NT2/D1 (cell line): ENCODE measurements around the gene OAT.

Experiments
- DNase-seq: peaks from one replicate; pipeline ENCODE4 v3.0.0-alpha.2; 2011; ENCODE audit warnings: low read depth, low spot score
- H3K27me3 ChIP-seq: 2 replicates; pipeline ENCODE4 v1.6.0; 2011; ENCODE audit warnings: mild to moderate bottlenecking; ENCODE audit not compliant: insufficient read length, insufficient read depth
- H3K36me3 ChIP-seq: 2 replicates; pipeline ENCODE4 v1.6.1; 2011; ENCODE audit warnings: mild to moderate bottlenecking, low read length, mixed read lengths; ENCODE audit not compliant: insufficient read depth, insufficient read length
- H3K4me1 ChIP-seq: 2 replicates; pipeline ENCODE4 v1.5.1; 2011; ENCODE audit not compliant: insufficient read depth, insufficient read length
- H3K4me3 ChIP-seq: 2 replicates; pipeline ENCODE4 v1.5.1; 2011; ENCODE audit warnings: low read depth; ENCODE audit not compliant: insufficient read length
- H3K9ac ChIP-seq: 2 replicates; pipeline ENCODE4 v1.6.0; 2011; ENCODE audit warnings: low read depth; ENCODE audit not compliant: insufficient read length
- H3K9me3 ChIP-seq: 2 replicates; pipeline ENCODE4 v1.5.1; 2011; ENCODE audit warnings: mild to moderate bottlenecking, low read length; ENCODE audit not compliant: insufficient read depth
- SUZ12 ChIP-seq: IDR thresholded peaks from 2 replicates; pipeline ENCODE4 v1.6.1; 2011; ENCODE audit not compliant: insufficient read length, insufficient read depth; ENCODE audit errors: extremely low read depth
- YY1 ChIP-seq: IDR thresholded peaks from 2 replicates; pipeline ENCODE4 v1.6.1; 2011; ENCODE audit not compliant: insufficient read length, insufficient read depth
- ZNF274 ChIP-seq: IDR thresholded peaks from 2 replicates; pipeline ENCODE4 v1.6.1; 2011; ENCODE audit warnings: mild to moderate bottlenecking, low read depth, low read length

OAT gene

DNA sequence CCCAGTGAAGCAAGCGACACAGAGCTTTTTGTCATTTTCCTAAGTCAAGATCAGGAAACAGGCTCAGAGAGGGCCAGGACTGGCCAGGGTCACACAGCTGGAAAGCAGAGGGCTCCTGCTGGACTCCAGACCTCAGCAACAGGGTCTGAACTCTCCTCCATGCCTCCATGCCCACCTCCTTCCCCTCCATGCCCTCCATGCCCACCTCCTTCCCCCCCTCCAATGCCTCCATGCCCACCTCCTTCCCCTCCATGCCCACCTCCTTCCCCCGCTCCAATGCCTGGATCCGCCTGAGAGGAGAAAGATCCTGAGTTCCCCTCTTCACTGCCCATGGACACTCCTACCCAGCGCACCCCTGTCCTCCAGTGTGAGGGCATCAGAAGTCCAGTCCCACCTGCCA is 51.3 kb downstream of the OAT start:
- no peak overlapping the region for H3K4me3 ChIP-seq
- peaks cover 7% of the 10 kb centered on the region for H3K4me1 ChIP-seq
- no peak for DNase-seq
- H3K27me3 ChIP-seq: peaks cover 4% of the 10 kb centered on the region
- no peaks in the 10 kb centered on the region; the same call in 1 of the 2 replicates for H3K9me3 ChIP-seq
- TF ChIP-seq SUZ12 (no peak), YY1 (no peak), ZNF274 (no peak)
- no peaks in the 10 kb centered on the region for H3K36me3 ChIP-seq
- H3K9ac ChIP-seq: no peak overlapping the region

DNA sequence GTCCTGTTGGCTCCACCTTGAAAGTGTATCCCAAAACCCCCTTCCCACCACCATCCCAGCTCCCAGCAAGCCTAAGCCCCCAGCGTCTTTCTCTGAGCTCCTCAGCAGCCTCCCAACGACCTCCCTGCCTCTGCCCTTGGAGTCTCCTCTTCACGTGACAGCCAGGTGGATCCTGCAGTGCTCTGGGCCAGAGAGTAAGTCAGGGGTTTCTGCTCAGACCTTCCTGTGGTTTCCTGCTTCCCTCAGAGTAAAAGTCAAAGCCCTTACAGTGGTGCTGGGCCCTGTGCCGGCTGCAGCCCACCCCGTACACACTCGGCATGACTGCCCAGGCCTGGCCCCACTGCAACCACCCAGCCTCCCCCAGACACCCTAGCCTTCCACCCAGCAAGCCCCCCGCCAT is 51.9 kb downstream of the OAT start:
- no peak overlapping the region for H3K4me3 ChIP-seq
- no peak overlapping the region for H3K9ac ChIP-seq
- TF ChIP-seq SUZ12 (no peak), ZNF274 (no peak), YY1 (no peak)
- no peaks in the 10 kb centered on the region; the same call in 1 of the 2 replicates for H3K9me3 ChIP-seq
- peaks cover 7% of the 10 kb centered on the region for H3K4me1 ChIP-seq
- no peaks in the 10 kb centered on the region for H3K36me3 ChIP-seq
- DNase-seq: no peak
- peaks cover 4% of the 10 kb centered on the region for H3K27me3 ChIP-seq

DNA sequence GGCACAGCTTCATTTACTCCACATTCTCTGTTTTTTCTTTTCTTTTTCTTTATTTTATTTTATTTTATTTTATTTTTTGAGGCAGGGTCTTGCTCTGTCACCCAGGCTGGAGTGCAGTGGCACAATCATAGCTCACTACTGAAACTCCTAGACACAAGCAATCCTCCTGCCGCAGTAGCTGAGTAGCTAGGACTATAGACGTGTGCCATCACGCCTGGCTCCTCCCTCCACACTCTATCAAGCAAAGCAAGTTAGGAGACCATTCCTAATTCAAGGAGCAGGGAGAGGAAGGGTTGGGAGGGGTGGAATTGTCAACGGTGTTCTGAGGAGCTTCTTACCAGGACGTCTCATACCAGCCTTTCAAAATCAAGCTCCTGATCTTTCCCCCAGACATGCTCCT is 52.4 kb downstream of the OAT start:
- Histone ChIP-seq H3K27me3 (peaks cover 4% of the 10 kb centered on the region), H3K9me3 (no peaks in the 10 kb centered on the region), H3K4me1 (peaks cover 7% of the 10 kb centered on the region), H3K4me3 (no peak overlapping the region), H3K36me3 (no peaks in the 10 kb centered on the region), H3K9ac (no peak overlapping the region)
- no peak for TF ChIP-seq SUZ12
- TF ChIP-seq ZNF274: no peak
- TF ChIP-seq YY1: no peak
- DNase-seq: no peak

DNA sequence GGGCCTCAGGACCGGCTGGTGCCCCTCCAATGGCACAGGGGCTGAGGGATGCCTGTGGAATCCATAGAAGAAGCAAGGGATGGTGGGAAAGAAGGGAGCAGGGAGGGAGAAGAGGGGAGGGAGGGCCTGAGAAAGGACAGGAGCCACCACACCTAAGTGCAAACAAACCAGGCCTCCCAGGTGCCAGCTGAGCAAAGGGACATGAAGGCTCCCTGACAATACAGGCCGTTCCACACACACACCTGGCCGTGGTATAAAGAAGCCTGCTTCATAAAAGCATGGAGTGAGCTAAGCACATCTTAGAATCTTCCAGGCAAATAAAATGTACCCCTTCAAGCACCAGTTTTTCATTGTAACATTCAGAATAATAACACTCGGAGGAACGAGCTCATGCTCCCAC is 54.0 kb downstream of the OAT start:
- TF ChIP-seq ZNF274 (no peak), SUZ12 (no peak), YY1 (no peak)
- Histone ChIP-seq H3K9me3 (no peaks in the 10 kb centered on the region), H3K27me3 (peaks cover 4% of the 10 kb centered on the region), H3K4me1 (peaks cover 7% of the 10 kb centered on the region), H3K36me3 (no peaks in the 10 kb centered on the region), H3K9ac (no peak overlapping the region), H3K4me3 (no peak overlapping the region)
- no peak for DNase-seq

- Histone ChIP-seq H3K4me3 (no peak overlapping the region), H3K9ac (no peak overlapping the region), H3K27me3 (peaks cover 4% of the 10 kb centered on the region), H3K9me3 (no peaks in the 10 kb centered on the region), H3K4me1 (peaks cover 5% of the 10 kb centered on the region), H3K36me3 (no peaks in the 10 kb centered on the region)
- DNase-seq: peak; percentile 58
- TF ChIP-seq ZNF274 (no peak), SUZ12 (no peak)
Measured at GRCh38 chr10:124362568-124362967, 56.2 kb downstream of the OAT start.

- Histone ChIP-seq H3K9me3 (no peaks in the 10 kb centered on the region), H3K4me1 (peaks cover 2% of the 10 kb centered on the region), H3K9ac (no peak overlapping the region), H3K27me3 (peaks cover 4% of the 10 kb centered on the region), H3K36me3 (no peaks in the 10 kb centered on the region), H3K4me3 (no peak overlapping the region)
- DNase-seq: no peak
- TF ChIP-seq YY1 (no peak), ZNF274 (no peak), SUZ12 (no peak)
Measured at GRCh38 chr10:124359336-124359832, 59.3 kb downstream of the OAT start.

DNA sequence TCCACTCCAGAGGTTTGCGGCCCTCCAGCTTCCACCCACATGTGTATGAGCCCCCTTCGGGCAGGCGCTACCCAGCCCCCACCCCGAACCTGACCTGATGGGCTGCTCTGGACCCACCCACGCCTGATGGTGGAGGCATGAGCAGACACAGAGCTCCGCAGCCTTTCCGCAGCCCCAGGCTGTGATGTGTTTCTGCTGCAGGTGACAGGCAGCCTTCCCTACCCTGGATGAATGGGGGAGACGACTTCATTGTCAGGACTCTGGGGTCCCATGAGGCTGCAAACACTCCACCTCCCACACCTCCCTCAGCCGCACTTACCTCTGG is 61.2 kb downstream of the OAT start:
- no peak overlapping the region for H3K4me3 ChIP-seq
- H3K4me1 ChIP-seq: no peaks in the 10 kb centered on the region
- TF ChIP-seq YY1 (no peak), ZNF274 (no peak), SUZ12 (no peak)
- H3K27me3 ChIP-seq: peaks cover 2% of the 10 kb centered on the region
- no peak for DNase-seq
- no peaks in the 10 kb centered on the region for H3K36me3 ChIP-seq
- no peaks in the 10 kb centered on the region for H3K9me3 ChIP-seq
- no peak overlapping the region for H3K9ac ChIP-seq
